CMK (cell line): ENCODE results near the gene SLC35D2.
"Not testable (repeated sequence)": the region's sequence is repeated elsewhere in the genome, so short reads cannot be mapped to it uniquely, and the experiment has no call there.

Experiments
- DNase-seq: peaks from one replicate; pipeline ENCODE4 v3.0.0-alpha.2; 2010; ENCODE audit warnings: low read depth

Gene SLC35D2

GRCh38 chr9:96317335-96317980, 66.1 kb downstream of the SLC35D2 start:
- DNase-seq: peak; percentile 8

GRCh38 chr9:96309850-96310249, 73.7 kb downstream of the SLC35D2 start:
- no peak for DNase-seq

GRCh38 chr9:96306958-96307357, 76.6 kb downstream of the SLC35D2 start:
- not testable (repeated sequence) for DNase-seq

GRCh38 chr9:96305171-96305570, 78.3 kb downstream of the SLC35D2 start:
- no peak for DNase-seq

- no peak for DNase-seq
These were observed 79.3 kb downstream of the SLC35D2 start for GRCh38 chr9:96304230-96304629.

GRCh38 chr9:96302021-96302420, 81.5 kb downstream of the SLC35D2 start, which contains the start of gene HSD17B3:
Gene HSD17B3 (minus strand): TSS chr9:96302176. CDS start chr9:96302104, 72 bp downstream.
- DNase-seq: no peak

- no peak for DNase-seq
These were observed 83.7 kb downstream of the SLC35D2 start for GRCh38 chr9:96299823-96300222.

GRCh38 chr9:96294159-96294545, 89.4 kb downstream of the SLC35D2 start:
- DNase-seq: no peak

- DNase-seq: no peak
These were observed 89.9 kb downstream of the SLC35D2 start for GRCh38 chr9:96293498-96294158.

- no peak for DNase-seq
These were observed 94.1 kb downstream of the SLC35D2 start for GRCh38 chr9:96289392-96289791.

- no peak for DNase-seq
These were observed 101.9 kb downstream of the SLC35D2 start for GRCh38 chr9:96281641-96282040.

- DNase-seq: no peak
These were observed 103.6 kb downstream of the SLC35D2 start for GRCh38 chr9:96279932-96280331.

- DNase-seq: no peak
These were observed 108.6 kb downstream of the SLC35D2 start for GRCh38 chr9:96274939-96275338.
